ENCODE results near the gene UNC45B.

Gene UNC45B

GRCh38 chr17:35138218-35138617, 9.4 kb upstream of the UNC45B start:
- TF ChIP-seq SPI1 (IDR thresholded peaks at IDR 0.05; ENCODE audit: borderline replicate concordance, low read depth) = no peak
- TF ChIP-seq POLR2AphosphoS5 (IDR thresholded peaks at IDR 0.05; ENCODE audit: low read depth) = no peak
- no peak for TF ChIP-seq REST (IDR thresholded peaks at IDR 0.05; ENCODE audit: insufficient replicate concordance, low read depth)
- TF ChIP-seq GABPA (IDR thresholded peaks at IDR 0.05; ENCODE audit: low read depth) = no peak
- no peak for TF ChIP-seq CTCF (IDR thresholded peaks at IDR 0.05; ENCODE audit: insufficient read depth, low read length)
- Histone ChIP-seq H3K27ac (replicated peaks) (no peak overlapping the region), H3K4me3 (replicated peaks; ENCODE audit: insufficient read depth, low read length) (no peak overlapping the region), H3K27me3 (ENCODE audit: insufficient read depth, poor library complexity, severe bottlenecking) (no peaks in the 10 kb centered on the region)
- DNase-seq (ENCODE audit: low read depth in 1 of 2, low spot score in 1 of 2) = no peak

GRCh38 chr17:35141681-35142466, 5.7 kb upstream of the UNC45B start, which contains the start of gene NLE1:
TSS of gene NLE1 (minus strand) at chr17:35142303. CDS start at chr17:35142275, 28 bp downstream.
- peak within 1 kb of the TSS; percentile 96 for H3K4me3 ChIP-seq (replicated peaks; ENCODE audit: insufficient read depth, low read length)
- peak; percentile 83 to 84 for DNase-seq (ENCODE audit: low read depth in 1 of 2, low spot score in 1 of 2)
- no peaks in the 10 kb centered on the region for H3K27me3 ChIP-seq (ENCODE audit: insufficient read depth, poor library complexity, severe bottlenecking)
- H3K27ac ChIP-seq (replicated peaks) = peak within 1 kb of the TSS; percentile 77
- TF ChIP-seq CTCF (IDR thresholded peaks at IDR 0.05; ENCODE audit: insufficient read depth, low read length) (peak; percentile 84), REST (IDR thresholded peaks at IDR 0.05; ENCODE audit: insufficient replicate concordance, low read depth) (peak; percentile 76), SPI1 (IDR thresholded peaks at IDR 0.05; ENCODE audit: borderline replicate concordance, low read depth) (no peak), POLR2AphosphoS5 (IDR thresholded peaks at IDR 0.05; ENCODE audit: low read depth) (peak; percentile 89), GABPA (IDR thresholded peaks at IDR 0.05; ENCODE audit: low read depth) (no peak)

GRCh38 chr17:35142467-35142796, 5.2 kb upstream of the UNC45B start:
- no peak for TF ChIP-seq GABPA (IDR thresholded peaks at IDR 0.05; ENCODE audit: low read depth)
- no peak for TF ChIP-seq SPI1 (IDR thresholded peaks at IDR 0.05; ENCODE audit: borderline replicate concordance, low read depth)
- TF ChIP-seq CTCF (IDR thresholded peaks at IDR 0.05; ENCODE audit: insufficient read depth, low read length) = no peak
- TF ChIP-seq REST (IDR thresholded peaks at IDR 0.05; ENCODE audit: insufficient replicate concordance, low read depth) = no peak
- no peak for TF ChIP-seq POLR2AphosphoS5 (IDR thresholded peaks at IDR 0.05; ENCODE audit: low read depth)

More at GRCh38 chr17:35142467-35142796, 5.2 kb upstream of the UNC45B start:
- Histone ChIP-seq H3K4me3 (replicated peaks; ENCODE audit: insufficient read depth, low read length) (no peak overlapping the region; the same call in 1 of the 2 replicates), H3K27ac (replicated peaks) (no peak overlapping the region), H3K27me3 (ENCODE audit: insufficient read depth, poor library complexity, severe bottlenecking) (no peaks in the 10 kb centered on the region)
- DNase-seq (ENCODE audit: low read depth in 1 of 2, low spot score in 1 of 2) = no peak
